Kidney (tissue), 14 donors: Measurements from ENCODE around the gene SEMA6A. TPM values are rescaled to one million over a fixed set of nuclear protein-coding genes. Genes with fewer than 3 reads are reported as not detected.

ENCODE experiments used
- DNase-seq, 5 donors: peaks; one replicate each; pipeline ENCODE4 v3.0.0-alpha.2; 2013 to 2020
- FAIRE-seq: peaks from 2 replicates; lab custom pipeline; 2012; peaks lifted over from hg19 to GRCh38; lab: Jason Lieb, UNC
- H3K27ac ChIP-seq, 2 donors: one replicate each; pipeline ENCODE4 v1.7.0; 2013; ENCODE audit warnings: low read depth in 2 of 2, low read length in 2 of 2, inconsistent platforms in 1 of 2
- H3K27me3 ChIP-seq: one replicate; pipeline ENCODE4 v1.7.1; 2013; ENCODE audit warnings: low read length, inconsistent platforms; ENCODE audit not compliant: control insufficient read depth, insufficient read depth
- H3K36me3 ChIP-seq, 3 donors: one replicate each; pipeline versions ENCODE4 v1.7.0 to v1.7.1; 2013; ENCODE audit warnings: low read length in 3 of 3, control low read depth in 1 of 3, inconsistent platforms in 1 of 3; ENCODE audit not compliant: insufficient read depth in 3 of 3, control insufficient read depth in 2 of 3
- H3K4me1 ChIP-seq, 3 donors: one replicate each; pipeline versions ENCODE4 v1.7.0 to v1.7.1; 2013; ENCODE audit warnings: low read length in 3 of 3, inconsistent platforms in 1 of 3, low read depth in 1 of 3; ENCODE audit not compliant: control insufficient read depth in 2 of 3, insufficient read depth in 2 of 3
- H3K4me3 ChIP-seq, 3 donors: one replicate each; pipeline versions ENCODE4 v1.7.0 to v1.8.1; 2013; ENCODE audit warnings: low read length in 3 of 3, control low read depth in 1 of 3, inconsistent platforms in 1 of 3
- H3K9ac ChIP-seq, 3 donors: one replicate each; pipeline versions ENCODE4 v1.7.0 to v1.7.1; 2013; ENCODE audit warnings: low read length in 3 of 3, control low read depth in 1 of 3, inconsistent platforms in 1 of 3
- H3K9me3 ChIP-seq, 3 donors: one replicate each; pipeline versions ENCODE4 v1.7.0 to v1.7.1; 2013; ENCODE audit warnings: low read length in 3 of 3, control low read depth in 1 of 3, inconsistent platforms in 1 of 3; ENCODE audit not compliant: control insufficient read depth in 2 of 3, insufficient read depth in 1 of 3
- CTCF ChIP-seq: IDR thresholded peaks from 3 replicates; pipeline ENCODE4 v1.5.1; 2012; ENCODE audit warnings: mild to moderate bottlenecking, moderate library complexity, borderline replicate concordance; ENCODE audit not compliant: insufficient read depth; ENCODE audit errors: extremely low read depth
- intact Hi-C: fragments of 100-400 bp; cut with DNase I; formaldehyde crosslinking; loops from one replicate; pipeline ENCODE4 v1.11.1; 2022
- polyA plus RNA-seq: library from polyadenylated mRNA; stranded (reverse); fragments of 350-450 nt; fragmentation: Illumina TruSeq; extraction: RNeasy Lipid Tissue Mini Kit (QIAGEN cat#74804); gene quantifications from one replicate; pipeline ENCODE4 v1.2.3, GENCODE V29; 2014; ENCODE audit warnings: low read depth, low replicate concordance; ENCODE audit not compliant: insufficient read depth
- total RNA-seq: library from RNA; stranded (reverse); fragmentation: NEBNext Ultra II Directional; extraction: Animal tissue kit (Norgen Biotek cat#: 25700); gene quantifications from one replicate; pipeline ENCODE4 v1.2.1, GENCODE V29; 2021
- donor health status: control.
- donor health status: control.
- donor health status: control.
- donor health status: control.
- donor health status: control.
- donor health status: DM: yes; HTN: yes; CAD: no.
- donor health status: Normal renal cell carcinoma (clear cell type).

Gene SEMA6A
- total and polyA plus RNA-seq, 2 donors from 2014 or later = 4.0 to 51.6 TPM

- peaks cover 0 to 3% (median 0%) of the 10 kb centered on the region in 3 donors for H3K36me3 ChIP-seq
- no peak overlapping the region for H3K27ac ChIP-seq
- no peak for DNase-seq
- intact Hi-C loops = no loop called here
- no peak overlapping the region for H3K4me3 ChIP-seq
- no peaks in the 10 kb centered on the region for H3K9me3 ChIP-seq
- H3K9ac ChIP-seq = no peak overlapping the region
- no peak for FAIRE-seq
- H3K4me1 ChIP-seq = no peaks in the 10 kb centered on the region
- TF ChIP-seq CTCF = no peak
- H3K27me3 ChIP-seq = no peaks in the 10 kb centered on the region
Observed at GRCh38 chr5:116465411-116465810, 109.2 kb downstream of the SEMA6A start.

- H3K4me3 ChIP-seq = no peak overlapping the region
- H3K27ac ChIP-seq = no peak overlapping the region
- no peaks in the 10 kb centered on the region for H3K4me1 ChIP-seq
- H3K9me3 ChIP-seq = no peaks in the 10 kb centered on the region
- intact Hi-C loops = no loop called here
- no peak for FAIRE-seq
- no peak for TF ChIP-seq CTCF
- H3K9ac ChIP-seq = no peak overlapping the region
- no peaks in the 10 kb centered on the region for H3K27me3 ChIP-seq
- H3K36me3 ChIP-seq = peaks cover 0 to 3% (median 0%) of the 10 kb centered on the region in 3 donors
- DNase-seq = no peak
Observed at GRCh38 chr5:116464144-116464708, 110.4 kb downstream of the SEMA6A start.

- Histone ChIP-seq H3K27ac (no peak overlapping the region), H3K4me1 (no peaks in the 10 kb centered on the region), H3K36me3 (peaks cover 0 to 2% (median 0%) of the 10 kb centered on the region in 3 donors), H3K4me3 (no peak overlapping the region), H3K27me3 (no peaks in the 10 kb centered on the region), H3K9ac (no peak overlapping the region), H3K9me3 (no peaks in the 10 kb centered on the region)
- no peak for FAIRE-seq
- TF ChIP-seq CTCF = no peak
- intact Hi-C loops = no loop called here
- no peak for DNase-seq
Observed at GRCh38 chr5:116462500-116462899, 112.1 kb downstream of the SEMA6A start.

- Histone ChIP-seq H3K36me3 (peaks cover 0 to 2% (median 0%) of the 10 kb centered on the region in 3 donors), H3K9me3 (no peaks in the 10 kb centered on the region), H3K27me3 (no peaks in the 10 kb centered on the region), H3K27ac (no peak overlapping the region), H3K9ac (no peak overlapping the region), H3K4me1 (peaks cover 0 to 4% (median 0%) of the 10 kb centered on the region in 3 donors), H3K4me3 (no peak overlapping the region)
- intact Hi-C loops = no loop called here
- TF ChIP-seq CTCF = no peak
- DNase-seq (no peak), FAIRE-seq (no peak)
Observed at GRCh38 chr5:116459301-116459700, 115.3 kb downstream of the SEMA6A start.
